Thyroid gland (tissue), 4 donors: ENCODE data around the gene PPP2R5B.

ENCODE experiments used
- CTCF ChIP-seq, 6 experiments: fragments of 200-600 bp in 3 of 6; fragments of 450-650 bp in 3 of 6; sonication (generic) in 3 of 6; IDR thresholded peaks; one replicate each; pipeline ENCODE4 v1.5.1; 2016 to 2019; ENCODE audit warnings: antibody characterized with exemption in 6 of 6, mild to moderate bottlenecking in 2 of 6, inconsistent platforms in 1 of 6, moderate library complexity in 1 of 6
- POLR2A ChIP-seq, 2 donors: fragments of 450-650 bp; IDR thresholded peaks; one replicate each; pipeline ENCODE4 v1.6.1; 2017; ENCODE audit warnings: antibody characterized with exemption in 2 of 2, mild to moderate bottlenecking in 2 of 2, moderate library complexity in 1 of 2

- TF ChIP-seq CTCF (IDR thresholded peaks at IDR 0.05) (no peak), POLR2A (IDR thresholded peaks at IDR 0.05) (no peak)
These were observed 49.6 kb downstream of the PPP2R5B start for GRCh38 chr11:64974124-64974523.
